Type B pancreatic cell (in vitro differentiated cells): ENCODE data around the gene VCX2. TPM values are rescaled to one million over a fixed set of nuclear protein-coding genes. Genes with fewer than 3 reads are reported as not detected.
"Not testable (repeated sequence)": the region's sequence is repeated elsewhere in the genome, so short reads cannot be mapped to it uniquely, and the experiment has no call there.

Experiments used
- DNase-seq: peaks from one replicate; pipeline ENCODE4 v3.0.0; 2021; ENCODE audit warnings: mixed read lengths; ENCODE audit not compliant: unreplicated experiment; ENCODE audit errors: extremely low spot score
- H3K27ac Mint-ChIP-seq: 2 replicates; pipeline ENCODE4 v1.8.0; 2021; ENCODE audit warnings: mild to moderate bottlenecking, mixed read lengths
- H3K27me3 Mint-ChIP-seq: 2 replicates; pipeline ENCODE4 v1.8.0; 2021; ENCODE audit warnings: mixed read lengths
- H3K36me3 Mint-ChIP-seq: 2 replicates; pipeline ENCODE4 v1.8.0; 2021; ENCODE audit warnings: mixed read lengths
- H3K4me1 Mint-ChIP-seq: one replicate; pipeline ENCODE4 v1.8.0; 2021; ENCODE audit warnings: mixed read lengths; ENCODE audit not compliant: unreplicated experiment
- H3K4me3 Mint-ChIP-seq: 2 replicates; pipeline ENCODE4 v1.8.0; 2021; ENCODE audit warnings: mild to moderate bottlenecking, mixed read lengths
- H3K9me3 Mint-ChIP-seq: 2 replicates; pipeline ENCODE4 v1.8.0; 2021; ENCODE audit warnings: mixed read lengths
- long read RNA-seq: library from polyadenylated mRNA; unstranded; transcript quantifications from one replicate; pipeline ENCODE4 v2.0.0, GENCODE V29; 2020
- total RNA-seq: library from RNA; stranded (reverse); gene quantifications from 2 replicates; pipeline ENCODE4 v1.2.1, GENCODE V29; 2021; ENCODE audit warnings: low replicate concordance
- TF ChIP-seq, protein P1 (sequence below): fragments of 200-600 bp; sonication (generic); conservative IDR thresholded peaks from 2 replicates; pipeline ENCODE4 v1.5.0; 2021; ENCODE audit warnings: antibody characterized with exemption, mild to moderate bottlenecking

The VCX2 gene
- total RNA-seq, result not detected in 2 replicates
- long read RNA-seq, result 0 reads

DNA sequence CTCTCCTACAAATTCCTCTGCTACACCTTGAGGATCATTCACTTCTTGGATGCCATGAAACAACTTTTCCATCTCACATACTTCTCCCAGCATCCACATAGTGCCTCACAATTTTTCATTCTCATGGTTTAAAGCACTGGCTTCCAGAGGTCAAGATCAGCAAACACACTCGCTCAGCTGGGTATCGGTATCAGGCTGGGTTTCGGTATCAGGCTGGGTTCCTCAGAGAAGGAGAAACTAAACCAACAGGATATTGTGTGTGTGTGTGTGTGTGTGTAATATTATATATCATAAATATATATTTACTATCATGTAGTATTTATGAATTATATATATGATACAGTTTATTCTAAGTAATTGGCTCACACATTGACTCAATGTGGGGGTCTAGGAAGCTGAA, at the start of gene VCX2:
TSS of gene VCX2 (minus strand) at position 99 of the 400 bp plus-strand sequence. CDS start 624 bp downstream, outside the sequence.
- H3K27me3 Mint-ChIP-seq, H3K4me1 Mint-ChIP-seq, H3K36me3 Mint-ChIP-seq, H3K9me3 Mint-ChIP-seq, DNase-seq, H3K4me3 Mint-ChIP-seq, H3K27ac Mint-ChIP-seq: not testable (repeated sequence)

DNA sequence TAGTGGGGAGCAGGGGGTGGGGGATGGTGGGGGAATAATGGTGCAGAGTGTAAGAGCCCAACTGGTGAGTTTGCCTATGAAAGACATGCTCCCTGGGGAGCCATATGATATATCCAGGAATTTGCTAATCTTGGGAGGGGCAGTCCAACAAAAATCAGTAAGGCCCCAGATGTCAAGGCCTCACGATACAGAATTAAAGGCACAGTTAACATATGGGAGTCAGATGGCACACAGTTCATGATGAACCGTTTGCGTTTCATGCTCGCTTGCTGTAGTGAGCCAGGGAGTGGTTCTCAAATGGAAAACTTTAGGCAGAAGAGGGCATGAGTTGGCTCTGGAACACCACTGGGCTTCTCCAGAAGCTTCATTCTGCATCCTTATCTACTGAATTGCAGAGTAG, 33.9 kb upstream of the VCX2 start:
- no peak for DNase-seq
- Mint-ChIP-seq H3K9me3 (no peaks in the 10 kb centered on the region), H3K27me3 (no peaks in the 10 kb centered on the region), H3K4me3 (no peak overlapping the region), H3K4me1 (peaks cover 5% of the 10 kb centered on the region), H3K36me3 (no peaks in the 10 kb centered on the region), H3K27ac (no peak overlapping the region)
- TF ChIP-seq, protein P1, sequence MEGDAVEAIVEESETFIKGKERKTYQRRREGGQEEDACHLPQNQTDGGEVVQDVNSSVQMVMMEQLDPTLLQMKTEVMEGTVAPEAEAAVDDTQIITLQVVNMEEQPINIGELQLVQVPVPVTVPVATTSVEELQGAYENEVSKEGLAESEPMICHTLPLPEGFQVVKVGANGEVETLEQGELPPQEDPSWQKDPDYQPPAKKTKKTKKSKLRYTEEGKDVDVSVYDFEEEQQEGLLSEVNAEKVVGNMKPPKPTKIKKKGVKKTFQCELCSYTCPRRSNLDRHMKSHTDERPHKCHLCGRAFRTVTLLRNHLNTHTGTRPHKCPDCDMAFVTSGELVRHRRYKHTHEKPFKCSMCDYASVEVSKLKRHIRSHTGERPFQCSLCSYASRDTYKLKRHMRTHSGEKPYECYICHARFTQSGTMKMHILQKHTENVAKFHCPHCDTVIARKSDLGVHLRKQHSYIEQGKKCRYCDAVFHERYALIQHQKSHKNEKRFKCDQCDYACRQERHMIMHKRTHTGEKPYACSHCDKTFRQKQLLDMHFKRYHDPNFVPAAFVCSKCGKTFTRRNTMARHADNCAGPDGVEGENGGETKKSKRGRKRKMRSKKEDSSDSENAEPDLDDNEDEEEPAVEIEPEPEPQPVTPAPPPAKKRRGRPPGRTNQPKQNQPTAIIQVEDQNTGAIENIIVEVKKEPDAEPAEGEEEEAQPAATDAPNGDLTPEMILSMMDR, result no peak

DNA sequence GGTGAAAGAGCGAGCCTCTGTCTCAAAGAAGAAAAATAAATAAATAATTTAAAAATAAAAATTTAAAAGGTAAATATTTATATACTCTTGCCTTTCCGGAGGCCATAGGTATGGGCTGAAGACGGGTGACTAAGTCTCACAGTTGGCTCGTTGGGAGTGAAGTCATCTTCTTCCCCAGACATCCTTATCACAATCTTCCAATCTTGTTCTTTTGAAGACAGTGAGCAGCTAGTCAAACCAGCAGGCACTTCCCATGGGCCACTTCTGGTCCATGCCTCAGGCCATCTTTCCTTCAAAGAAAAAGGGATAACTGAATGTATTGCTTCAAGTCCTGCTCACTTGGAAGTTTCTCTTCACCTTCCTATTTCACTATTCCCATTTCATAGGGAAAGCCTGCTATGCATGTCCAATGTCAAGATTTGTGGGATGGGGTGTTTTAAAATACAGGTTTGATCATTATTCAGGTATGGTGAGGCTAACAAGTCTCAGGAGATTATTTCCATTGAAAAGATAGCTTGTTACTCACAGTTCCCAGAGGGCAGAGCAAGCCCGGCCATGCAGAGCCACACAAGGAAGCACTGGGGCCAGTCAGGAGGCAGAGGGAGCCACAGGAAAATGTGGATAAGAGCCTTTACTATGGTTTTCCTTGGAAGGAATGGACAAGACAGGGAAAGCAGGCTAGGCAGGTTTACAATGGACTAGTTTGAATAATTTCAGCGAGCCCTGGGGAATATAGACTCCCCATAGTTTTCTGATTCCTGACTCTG, 33.3 kb upstream of the VCX2 start:
- Mint-ChIP-seq H3K36me3 (no peaks in the 10 kb centered on the region), H3K27ac (no peak overlapping the region), H3K4me1 (peaks cover 5% of the 10 kb centered on the region), H3K9me3 (no peaks in the 10 kb centered on the region), H3K27me3 (no peaks in the 10 kb centered on the region), H3K4me3 (no peak overlapping the region)
- no peak for DNase-seq
- TF ChIP-seq, protein P1, result no peak

DNA sequence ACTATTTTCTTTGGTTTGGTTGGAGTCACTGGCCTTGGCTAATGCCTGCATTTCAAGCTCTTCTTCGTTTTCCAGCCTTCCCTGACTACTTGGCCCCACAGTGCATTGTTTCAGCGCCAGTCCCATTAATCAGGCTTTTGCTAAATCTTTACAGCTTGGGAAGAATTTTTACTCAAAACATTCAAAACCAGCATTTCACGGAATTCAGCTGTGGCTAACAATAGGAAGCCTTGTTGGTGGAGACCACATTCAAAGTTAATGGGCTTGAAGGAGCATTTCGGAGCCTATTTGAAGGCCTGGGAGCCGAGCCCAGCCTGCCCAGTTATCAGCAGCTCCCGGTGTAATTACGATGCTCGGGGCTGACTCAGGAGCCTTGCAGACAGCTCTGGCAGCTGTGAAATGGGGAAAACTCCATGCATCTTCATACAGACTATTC, 30.8 kb upstream of the VCX2 start:
- Mint-ChIP-seq H3K27ac (no peak overlapping the region), H3K9me3 (no peaks in the 10 kb centered on the region), H3K36me3 (no peaks in the 10 kb centered on the region), H3K4me1 (peaks cover 5% of the 10 kb centered on the region), H3K4me3 (no peak overlapping the region), H3K27me3 (no peaks in the 10 kb centered on the region)
- TF ChIP-seq, protein P1, result no peak
- DNase-seq, result no peak

DNA sequence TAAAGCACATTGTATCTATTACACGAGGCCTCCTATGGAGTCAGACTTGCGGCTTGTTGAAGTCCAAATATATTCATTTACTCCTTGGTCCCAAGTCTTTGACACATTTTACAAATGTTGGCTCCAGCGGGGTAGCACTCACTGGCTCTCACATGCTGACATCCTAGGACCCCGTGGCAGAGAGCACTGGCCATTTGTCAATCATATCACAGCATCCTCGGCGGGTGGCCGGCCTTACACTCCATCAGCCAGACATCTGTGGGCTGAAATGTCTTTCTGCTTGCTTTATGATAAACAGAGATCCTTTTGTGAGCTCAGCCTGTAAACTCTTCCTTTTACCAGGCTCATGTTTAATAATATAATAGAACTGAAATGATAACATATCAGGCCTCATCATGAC, 25.7 kb upstream of the VCX2 start:
- no peak overlapping the region for H3K4me3 Mint-ChIP-seq
- peaks cover 5% of the 10 kb centered on the region for H3K4me1 Mint-ChIP-seq
- no peaks in the 10 kb centered on the region for H3K9me3 Mint-ChIP-seq
- no peak for DNase-seq
- H3K27me3 Mint-ChIP-seq, result no peaks in the 10 kb centered on the region
- TF ChIP-seq, protein P1, result no peak
- no peak overlapping the region for H3K27ac Mint-ChIP-seq
- H3K36me3 Mint-ChIP-seq, result no peaks in the 10 kb centered on the region

DNA sequence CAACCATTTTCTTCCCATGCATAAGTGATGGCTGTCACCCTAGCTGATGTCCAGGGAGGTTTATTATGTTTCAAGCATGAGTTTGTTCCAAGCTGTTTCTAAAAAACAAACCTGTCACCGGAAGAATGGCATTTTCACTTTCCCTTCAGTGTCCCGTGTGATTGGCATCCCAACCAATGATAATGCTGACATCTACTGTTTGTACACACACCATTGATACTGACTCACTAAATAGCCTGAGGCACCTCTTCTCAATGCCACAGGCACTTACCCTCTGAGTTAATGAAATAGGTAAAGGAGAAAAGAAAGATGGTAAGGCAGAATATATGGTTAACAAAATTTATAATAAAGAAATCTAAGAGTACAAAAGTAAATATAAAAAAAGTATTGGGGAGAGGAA, 23.1 kb upstream of the VCX2 start:
- H3K9me3 Mint-ChIP-seq, result peaks cover 3% of the 10 kb centered on the region
- TF ChIP-seq, protein P1, result no peak
- no peak overlapping the region for H3K4me3 Mint-ChIP-seq
- peaks cover 12% of the 10 kb centered on the region for H3K4me1 Mint-ChIP-seq
- H3K27me3 Mint-ChIP-seq, result no peaks in the 10 kb centered on the region
- no peak for DNase-seq
- H3K27ac Mint-ChIP-seq, result no peak overlapping the region
- H3K36me3 Mint-ChIP-seq, result no peaks in the 10 kb centered on the region
